GM18499 (cell line): ENCODE measurements around the gene HEXIM1.
"Not testable (repeated sequence)": the region's sequence is repeated elsewhere in the genome, so short reads cannot be mapped to it uniquely, and the experiment has no call there.

Experiments used
- ATAC-seq: cut with Tn5 transposase; IDR thresholded peaks from one replicate; pipeline ENCODE4 v1.9.1; 2021; ENCODE audit warnings: moderate number of reproducible peaks; ENCODE audit not compliant: insufficient read depth, unreplicated experiment

Gene HEXIM1

GRCh38 chr17:45112559-45113423 lies 35.5 kb upstream of the HEXIM1 start:
- ATAC-seq = no peak

- ATAC-seq = no peak
These were observed 34.9 kb upstream of the HEXIM1 start for GRCh38 chr17:45113424-45113754.

GRCh38 chr17:45114117-45114932 lies 34.0 kb upstream of the HEXIM1 start:
- no peak for ATAC-seq

- ATAC-seq = no peak
These were observed 33.2 kb upstream of the HEXIM1 start for GRCh38 chr17:45115015-45115625.

GRCh38 chr17:45115871-45116270 lies 32.4 kb upstream of the HEXIM1 start:
- ATAC-seq = no peak

- no peak for ATAC-seq
These were observed 31.8 kb upstream of the HEXIM1 start for GRCh38 chr17:45116434-45117016.

- no peak for ATAC-seq
These were observed 30.9 kb upstream of the HEXIM1 start for GRCh38 chr17:45117334-45117733.

GRCh38 chr17:45117848-45118646 lies 30.2 kb upstream of the HEXIM1 start:
- no peak for ATAC-seq

GRCh38 chr17:45118691-45119090 lies 29.6 kb upstream of the HEXIM1 start:
- ATAC-seq = no peak

GRCh38 chr17:45119964-45120363 lies 28.3 kb upstream of the HEXIM1 start:
- no peak for ATAC-seq

- ATAC-seq = no peak
These were observed 27.7 kb upstream of the HEXIM1 start for GRCh38 chr17:45120558-45120957.

GRCh38 chr17:45121055-45121454 lies 27.2 kb upstream of the HEXIM1 start:
- no peak for ATAC-seq

GRCh38 chr17:45123076-45123770 lies 25.1 kb upstream of the HEXIM1 start:
- ATAC-seq = no peak

GRCh38 chr17:45123930-45124796 lies 24.1 kb upstream of the HEXIM1 start:
- ATAC-seq = no peak

GRCh38 chr17:45124797-45125122 lies 23.5 kb upstream of the HEXIM1 start:
- not testable (repeated sequence) for ATAC-seq

- ATAC-seq = no peak
These were observed 22.8 kb upstream of the HEXIM1 start for GRCh38 chr17:45125509-45125908.

- ATAC-seq = no peak
These were observed 21.1 kb upstream of the HEXIM1 start for GRCh38 chr17:45127207-45127547.

GRCh38 chr17:45127548-45128300 lies 20.6 kb upstream of the HEXIM1 start:
- ATAC-seq = no peak
